H1 (cell line): ENCODE measurements around the gene AUH. TPM values are rescaled to one million over a fixed set of nuclear protein-coding genes. Genes with fewer than 3 reads are reported as not detected.

Experiments
- CHD7 ChIP-seq: fragments of 300-600 bp; sonication (generic); IDR thresholded peaks from 2 replicates; pipeline ENCODE4 v1.7.1; 2012; ENCODE audit warnings: low read length, moderate library complexity, mild to moderate bottlenecking, inconsistent platforms; ENCODE audit not compliant: insufficient replicate concordance
- CTCF ChIP-seq, 3 experiments: IDR thresholded peaks; 1 replicate in 2 of 3; 2 replicates in 1 of 3; pipeline versions ENCODE4 v1.5.1 to v1.6.1; 2011; ENCODE audit warnings: low read length in 3 of 3, mild to moderate bottlenecking in 3 of 3, inconsistent platforms in 2 of 3, low read depth in 1 of 3, moderate library complexity in 1 of 3; ENCODE audit not compliant: insufficient read depth in 1 of 3; ENCODE audit errors: control extremely low read depth in 1 of 3
- FOSL1 ChIP-seq: IDR thresholded peaks from 2 replicates; pipeline ENCODE4 v1.6.1; 2011; ENCODE audit warnings: mild to moderate bottlenecking, low read depth, low read length, moderate library complexity; ENCODE audit not compliant: insufficient read depth
- SP2 ChIP-seq: IDR thresholded peaks from 2 replicates; pipeline ENCODE4 v1.6.1; 2012; ENCODE audit warnings: mild to moderate bottlenecking, low read length, inconsistent platforms
- polyA plus RNA-seq, 7 experiments: library from polyadenylated mRNA; depleted of rRNA in 3 of 7; stranded (reverse) in 5 of 7; unstranded in 2 of 7; fragments of >200 nt in 5 of 7; fragments of 200-250 nt in 2 of 7; gene quantifications; 1 replicate in 5 of 7; 2 replicates in 1 of 7; 4 replicates in 1 of 7; pipeline versions ENCODE4 v1.2.1 to v1.2.3, GENCODE V29; 2011 to 2013; ENCODE audit warnings: missing spikeins in 2 of 7, mixed read lengths in 2 of 7
- total RNA-seq: library from RNA; stranded (reverse); fragmentation: NEBNext Ultra II Directional; extraction: Animal tissue kit (Norgen Biotek cat#: 25700); gene quantifications from 2 replicates; pipeline ENCODE4 v1.2.1, GENCODE V29; 2021

The AUH gene
- total and polyA plus RNA-seq, 2 of the 8 experiments (the other 6 are each of a cell fraction or from before 2014, with no cell fraction given) = 5.8 to 21.9 TPM

DNA sequence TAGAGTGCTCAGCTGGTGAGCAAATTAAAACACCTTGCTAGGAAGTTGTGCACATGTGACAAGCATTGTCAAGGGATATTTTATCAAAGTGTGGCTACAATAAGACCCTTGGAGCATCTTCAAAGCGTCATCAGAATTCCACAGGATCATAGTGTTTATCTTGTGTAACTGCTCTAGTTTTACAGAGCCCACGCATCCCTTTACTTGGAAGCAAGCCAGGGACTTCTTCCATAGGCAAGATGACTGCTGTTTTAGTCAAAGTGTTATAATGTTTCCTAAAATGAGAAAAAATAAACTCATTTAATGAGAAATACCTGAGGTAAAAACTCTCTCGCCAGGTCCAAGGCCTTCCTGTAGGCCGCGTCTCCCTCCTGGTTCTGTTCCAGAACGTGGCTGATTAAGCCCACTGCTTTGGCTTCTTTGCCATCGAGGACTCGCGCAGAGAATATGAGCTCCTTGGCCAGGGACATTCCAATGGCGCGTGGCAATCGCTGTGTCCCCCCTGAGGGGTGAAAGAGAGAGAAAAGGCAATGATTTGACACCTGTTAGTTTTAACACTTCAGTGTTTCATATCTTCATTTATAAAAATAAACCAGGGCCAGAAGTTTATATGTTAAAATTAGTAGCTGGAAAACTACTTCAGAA, 141.1 kb downstream of the AUH start (continued):
- TF ChIP-seq CTCF (IDR thresholded peaks at IDR 0.05; ENCODE audit: control extremely low read depth in 1 of 3, insufficient read depth in 1 of 3, low read depth in 1 of 3, low read length in 3 of 3) (no peak), CHD7 (no peak), SP2 (no peak), FOSL1 (no peak)
